ENCODE measurements around the gene TAP1. TPM values are rescaled to one million over a fixed set of nuclear protein-coding genes. Genes with fewer than 3 reads are reported as not detected.
"Not testable (repeated sequence)": the region's sequence is repeated elsewhere in the genome, so short reads cannot be mapped to it uniquely, and the experiment has no call there.

TAP1 gene, protein sequence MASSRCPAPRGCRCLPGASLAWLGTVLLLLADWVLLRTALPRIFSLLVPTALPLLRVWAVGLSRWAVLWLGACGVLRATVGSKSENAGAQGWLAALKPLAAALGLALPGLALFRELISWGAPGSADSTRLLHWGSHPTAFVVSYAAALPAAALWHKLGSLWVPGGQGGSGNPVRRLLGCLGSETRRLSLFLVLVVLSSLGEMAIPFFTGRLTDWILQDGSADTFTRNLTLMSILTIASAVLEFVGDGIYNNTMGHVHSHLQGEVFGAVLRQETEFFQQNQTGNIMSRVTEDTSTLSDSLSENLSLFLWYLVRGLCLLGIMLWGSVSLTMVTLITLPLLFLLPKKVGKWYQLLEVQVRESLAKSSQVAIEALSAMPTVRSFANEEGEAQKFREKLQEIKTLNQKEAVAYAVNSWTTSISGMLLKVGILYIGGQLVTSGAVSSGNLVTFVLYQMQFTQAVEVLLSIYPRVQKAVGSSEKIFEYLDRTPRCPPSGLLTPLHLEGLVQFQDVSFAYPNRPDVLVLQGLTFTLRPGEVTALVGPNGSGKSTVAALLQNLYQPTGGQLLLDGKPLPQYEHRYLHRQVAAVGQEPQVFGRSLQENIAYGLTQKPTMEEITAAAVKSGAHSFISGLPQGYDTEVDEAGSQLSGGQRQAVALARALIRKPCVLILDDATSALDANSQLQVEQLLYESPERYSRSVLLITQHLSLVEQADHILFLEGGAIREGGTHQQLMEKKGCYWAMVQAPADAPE
- total RNA-seq (2014; rRNA removed; shearing (Covaris generic)), result 30.6 and 36.4 TPM in 2 replicates
- polyA plus RNA-seq (2015; cell fraction: cytosol; rRNA removed), result 32.6 and 35.5 TPM in 2 replicates
- 25.3 and 25.7 TPM in 2 replicates for polyA plus RNA-seq (2015; cell fraction: nucleus; rRNA removed)

DNA sequence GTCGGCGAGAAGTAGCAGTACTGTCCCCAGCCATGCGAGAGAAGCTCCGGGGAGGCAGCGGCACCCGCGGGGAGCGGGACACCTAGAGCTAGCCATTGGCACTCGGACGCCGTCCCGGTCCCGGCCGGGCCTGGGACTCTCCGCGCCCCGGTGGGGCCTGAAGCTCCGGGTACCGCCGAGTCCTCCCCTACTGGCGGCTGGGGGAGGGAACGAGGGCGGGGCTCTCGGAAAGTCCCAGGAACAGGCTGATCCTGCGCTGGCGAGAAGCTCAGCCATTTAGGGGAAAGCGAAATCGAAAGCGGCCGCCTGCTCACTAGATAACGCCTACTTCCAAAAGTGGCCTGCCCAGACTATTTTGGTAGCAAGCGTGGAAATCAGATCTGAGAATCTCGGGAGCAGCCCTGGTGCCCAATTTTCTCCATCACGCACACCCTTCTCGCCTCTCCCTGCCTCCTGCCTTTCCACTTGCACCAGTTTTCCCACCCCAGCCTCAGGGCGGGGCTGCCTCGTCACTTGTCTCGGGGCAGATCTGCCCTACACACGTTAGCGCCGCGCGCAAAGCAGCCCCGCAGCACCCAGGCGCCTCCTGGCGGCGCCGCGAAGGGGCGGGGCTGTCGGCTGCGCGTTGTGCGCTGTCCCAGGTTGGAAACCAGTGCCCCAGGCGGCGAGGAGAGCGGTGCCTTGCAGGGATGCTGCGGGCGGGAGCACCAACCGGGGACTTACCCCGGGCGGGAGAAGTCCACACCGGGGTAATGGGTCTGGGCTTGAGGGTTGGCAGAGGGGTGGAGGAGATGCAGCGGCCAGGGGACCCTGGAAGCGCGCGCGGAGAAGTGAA is at the start of gene TAP1, which contains the start of gene PSMB9:
Gene TAP1, minus strand, starts transcription at position 164 of the 835 bp plus-strand sequence. Its CDS starts 68 bp downstream, at position 96.
Gene PSMB9, plus strand, starts transcription at position 652 of the 835 bp plus-strand sequence. Its CDS starts 38 bp downstream, at position 690.
- peak; percentile 93 for DNase-seq (ENCODE audit: low read depth, low spot score)

DNA sequence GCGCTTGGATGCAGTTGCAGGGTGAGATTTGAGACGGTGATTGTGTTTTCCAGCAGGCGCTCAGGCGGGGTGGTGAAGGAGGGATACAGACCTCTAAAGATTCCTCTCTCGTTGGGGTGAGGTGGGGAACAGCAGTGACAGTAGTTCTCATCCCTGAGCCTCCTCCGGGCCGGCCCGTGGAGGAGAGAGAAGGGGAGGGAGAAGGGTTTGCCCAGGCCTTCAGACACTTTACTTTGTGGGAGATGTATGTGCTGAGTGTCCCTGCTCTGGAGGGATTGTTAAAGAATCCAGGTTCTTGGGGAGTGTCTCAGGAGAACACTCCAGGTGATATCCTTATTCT is 41.5 kb upstream of the TAP1 start:
- no peak for DNase-seq (ENCODE audit: low read depth, low spot score)
- in situ Hi-C loops (cut with HindIII; ENCODE audit: low pct_unique_long_range_greater_than_20kb, low sequenced_read_pairs), result no loop called here

More for the DNA sequence above, at the start of gene TAP1, which contains the start of gene PSMB9:
- in situ Hi-C loops (cut with HindIII; ENCODE audit: low pct_unique_long_range_greater_than_20kb, low sequenced_read_pairs), result no loop called here

DNA sequence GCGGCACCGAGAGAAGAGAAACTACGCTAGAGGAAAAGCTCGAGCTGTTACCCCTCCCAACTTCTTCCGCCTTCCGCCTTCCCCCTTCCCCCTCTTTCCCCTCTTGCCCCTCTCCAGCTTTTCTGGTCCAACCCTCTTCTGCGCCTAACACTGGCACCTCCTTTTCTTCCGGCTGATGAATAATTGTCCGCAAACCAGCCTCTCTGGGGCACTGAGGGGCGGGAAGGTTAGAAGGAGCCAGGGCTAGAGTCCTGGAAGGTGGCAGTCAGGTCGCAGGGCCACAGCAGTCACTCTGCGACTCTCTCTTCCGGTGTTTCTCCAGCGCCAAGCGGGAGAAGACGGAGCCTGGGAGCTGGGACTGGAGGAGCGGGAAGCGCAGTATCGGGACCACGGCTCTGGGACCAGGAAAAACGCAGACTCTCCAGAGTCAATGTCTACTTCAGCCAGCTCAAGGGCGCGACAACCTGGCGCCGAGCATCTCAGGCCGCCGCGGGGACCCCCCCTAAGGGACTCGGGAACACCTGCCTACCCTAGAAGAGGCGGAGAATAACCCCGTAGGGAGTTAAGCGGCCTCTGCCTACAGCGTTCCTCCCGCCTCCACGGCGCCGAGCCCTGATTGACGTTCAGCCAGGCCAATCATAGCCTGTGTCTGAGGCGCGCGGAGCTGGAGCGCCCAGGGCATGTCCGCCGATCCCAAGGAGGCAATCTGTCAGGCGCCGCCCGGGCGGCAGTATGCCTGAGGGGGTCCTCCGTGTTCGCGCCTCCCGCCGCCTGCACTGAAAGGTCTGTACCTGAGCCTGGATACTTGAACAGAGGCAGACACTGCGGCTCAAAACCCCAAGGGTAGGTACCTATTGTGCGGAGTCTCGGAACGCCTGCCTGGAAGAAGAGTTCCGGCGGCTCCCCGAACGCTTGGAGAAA is 40.8 kb upstream of the TAP1 start:
- peak; percentile 89 for DNase-seq (ENCODE audit: low read depth, low spot score)
- in situ Hi-C loops (cut with HindIII; ENCODE audit: low pct_unique_long_range_greater_than_20kb, low sequenced_read_pairs), result no loop called here

DNA sequence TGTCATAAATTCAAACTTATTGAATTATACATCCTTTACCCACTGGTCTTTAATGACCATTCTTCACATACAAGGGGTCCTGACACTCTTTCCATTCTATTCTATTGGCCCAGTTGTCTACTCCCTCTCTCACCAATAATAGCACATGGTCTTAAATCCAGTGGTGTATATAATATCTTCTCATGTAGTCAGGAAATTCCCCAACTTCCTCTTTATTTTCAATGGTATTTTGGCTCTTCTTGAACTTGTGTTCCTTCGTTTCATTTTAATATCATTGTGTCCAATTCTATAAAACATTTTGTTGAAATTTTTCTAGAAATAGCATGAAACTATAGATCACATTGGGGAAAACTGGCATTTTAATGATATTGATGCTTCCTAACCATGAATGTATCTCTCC is 37.3 kb upstream of the TAP1 start:
- no peak for DNase-seq (ENCODE audit: low read depth, low spot score)
- in situ Hi-C loops (cut with HindIII; ENCODE audit: low pct_unique_long_range_greater_than_20kb, low sequenced_read_pairs), result no loop called here

DNA sequence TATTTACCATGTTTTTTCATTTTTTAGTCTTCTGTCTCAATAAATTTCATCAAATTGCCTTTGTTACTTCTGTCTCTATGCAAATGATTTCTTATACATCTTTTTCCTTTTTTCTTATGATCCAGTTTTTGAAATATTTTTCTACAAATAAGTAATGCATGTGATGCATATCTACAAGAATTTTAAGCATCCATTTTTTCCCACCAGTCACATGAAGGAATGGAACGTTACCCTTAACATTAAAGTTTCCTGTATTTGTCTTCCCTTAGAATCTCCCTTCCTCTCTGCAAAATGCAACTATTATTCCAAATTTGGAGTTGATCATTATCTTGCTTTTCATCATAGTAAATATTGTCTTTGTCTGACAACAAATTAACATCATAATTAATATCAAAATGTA is 36.0 kb upstream of the TAP1 start:
- no peak for DNase-seq (ENCODE audit: low read depth, low spot score)
- in situ Hi-C loops (cut with HindIII; ENCODE audit: low pct_unique_long_range_greater_than_20kb, low sequenced_read_pairs), result no loop called here

DNA sequence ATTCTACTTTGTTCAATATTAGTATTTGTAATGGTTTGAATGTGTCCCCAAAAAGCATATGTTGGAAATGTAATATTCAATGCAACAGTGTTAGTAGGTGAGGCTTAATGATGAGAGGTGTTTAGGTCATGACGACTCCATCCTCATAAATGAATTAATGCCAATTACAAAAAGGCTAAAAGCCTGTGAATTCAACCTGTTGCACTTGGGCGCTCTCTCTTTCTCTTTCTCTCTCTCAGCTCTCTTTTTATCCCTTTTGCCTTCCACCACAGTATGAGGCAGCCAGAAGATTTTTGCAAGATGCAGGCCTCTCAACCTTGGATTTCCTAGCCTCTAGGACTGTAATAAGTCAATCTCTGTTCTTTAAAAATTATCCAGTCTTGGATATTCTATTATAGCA is 35.1 kb upstream of the TAP1 start:
- in situ Hi-C loops (cut with HindIII; ENCODE audit: low pct_unique_long_range_greater_than_20kb, low sequenced_read_pairs), result no loop called here

DNA sequence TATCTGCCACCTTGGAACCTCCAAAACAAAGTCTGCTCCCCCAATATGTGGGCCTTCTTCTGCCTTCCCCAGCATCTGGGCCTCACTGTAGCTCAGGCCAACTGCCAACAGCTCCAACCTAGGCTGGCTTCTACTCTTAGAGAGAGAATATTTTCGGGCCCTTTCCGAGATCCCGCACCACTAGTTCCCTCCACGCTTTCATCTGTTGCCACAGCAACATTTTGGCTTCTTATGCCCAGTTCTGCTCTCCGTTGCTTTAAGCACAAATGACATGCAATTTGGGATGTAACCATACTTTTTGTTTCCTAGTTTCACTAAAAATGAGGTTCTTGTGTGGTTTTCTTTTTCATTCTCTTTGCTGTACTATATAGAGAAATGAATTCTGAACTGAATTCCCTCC is 34.1 kb upstream of the TAP1 start:
- in situ Hi-C loops (cut with HindIII; ENCODE audit: low pct_unique_long_range_greater_than_20kb, low sequenced_read_pairs), result no loop called here
- no peak for DNase-seq (ENCODE audit: low read depth, low spot score)

More for the DNA sequence above, 35.1 kb upstream of the TAP1 start:
- DNase-seq (ENCODE audit: low read depth, low spot score), result no peak

DNA sequence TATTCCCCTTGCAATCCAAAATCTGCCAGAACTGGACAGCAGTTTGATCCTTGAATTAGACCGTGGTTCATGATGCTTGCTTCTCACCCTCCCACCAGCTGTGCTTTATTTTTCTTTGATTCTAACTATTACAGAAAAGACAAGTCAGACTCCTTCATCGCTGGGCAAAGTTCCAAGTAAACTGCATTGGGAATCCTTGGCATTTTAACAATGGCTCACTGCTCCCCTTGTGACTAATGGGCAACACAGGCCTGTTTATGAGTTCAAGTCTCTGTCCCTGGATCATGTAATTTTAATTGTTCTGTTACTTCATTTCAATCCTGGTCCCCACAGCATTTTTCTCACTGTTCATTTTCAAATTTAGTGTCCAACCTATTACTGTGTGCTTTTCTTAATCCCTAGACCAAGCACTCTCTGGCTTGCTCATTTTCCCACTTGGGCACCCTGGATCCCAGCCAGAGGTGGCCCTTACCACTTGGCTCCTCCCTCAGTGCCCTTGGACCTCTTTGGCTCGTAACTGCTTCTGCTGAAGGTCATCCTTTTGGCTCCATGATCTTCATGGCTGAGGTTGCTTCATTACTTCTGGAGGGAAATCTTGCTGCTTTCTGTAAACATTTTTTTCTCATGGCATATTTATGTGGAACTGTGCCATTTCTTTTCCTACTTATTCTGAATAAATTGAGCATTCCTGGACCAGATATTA is 33.3 kb upstream of the TAP1 start:
- peak; percentile 59 for DNase-seq (ENCODE audit: low read depth, low spot score)
- in situ Hi-C loops (cut with HindIII; ENCODE audit: low pct_unique_long_range_greater_than_20kb, low sequenced_read_pairs), result no loop called here

DNA sequence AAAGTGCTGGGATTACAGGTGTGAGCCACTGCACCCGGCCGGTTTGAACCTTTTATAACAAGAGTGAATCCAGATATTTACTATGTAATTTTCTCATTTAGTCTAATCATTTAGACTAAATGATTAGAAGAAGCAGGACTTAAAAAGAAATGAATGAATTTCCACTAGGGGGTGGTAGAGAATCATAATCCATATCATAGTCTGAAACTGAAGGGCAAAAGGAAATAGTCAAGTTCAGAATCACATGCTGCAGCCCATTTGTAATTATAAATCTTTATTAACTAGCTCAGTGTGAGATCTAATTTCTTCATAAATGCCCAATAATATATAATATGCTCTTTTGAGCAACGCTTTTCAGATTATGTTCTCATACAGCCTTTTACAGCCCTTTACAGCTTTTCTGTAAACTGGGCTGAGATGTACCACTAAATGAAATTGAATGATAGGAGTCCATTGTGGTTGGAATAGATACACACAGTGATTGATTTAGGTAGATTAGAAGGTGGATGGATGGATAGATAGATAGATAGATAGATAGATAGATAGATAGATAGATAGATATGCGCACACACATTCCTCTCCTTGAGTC is 32.3 kb upstream of the TAP1 start:
- DNase-seq (ENCODE audit: low read depth, low spot score), result peak; percentile 79
- in situ Hi-C loops (cut with HindIII; ENCODE audit: low pct_unique_long_range_greater_than_20kb, low sequenced_read_pairs), result no loop called here

DNA sequence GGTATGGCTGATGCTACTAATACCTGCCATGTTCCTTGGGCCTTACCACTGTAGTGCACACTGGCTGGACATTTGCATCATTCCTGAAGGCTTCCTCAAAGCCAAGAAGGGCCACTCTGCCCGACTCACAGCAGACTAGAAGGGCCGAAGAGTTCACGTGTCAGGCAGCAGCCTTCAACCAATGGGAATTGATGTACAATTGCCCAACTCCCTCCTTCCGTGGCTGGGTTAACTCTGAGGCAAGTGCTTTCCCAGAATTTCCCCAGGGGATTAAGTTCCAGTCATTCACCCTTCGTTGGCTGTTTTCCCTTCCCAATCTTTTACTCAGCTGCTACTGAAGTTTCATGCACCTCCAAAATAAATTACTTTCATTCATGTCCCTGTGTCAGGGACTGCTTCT is 30.3 kb upstream of the TAP1 start:
- in situ Hi-C loops (cut with HindIII; ENCODE audit: low pct_unique_long_range_greater_than_20kb, low sequenced_read_pairs), result no loop called here
- peak; percentile 66 for DNase-seq (ENCODE audit: low read depth, low spot score)

DNA sequence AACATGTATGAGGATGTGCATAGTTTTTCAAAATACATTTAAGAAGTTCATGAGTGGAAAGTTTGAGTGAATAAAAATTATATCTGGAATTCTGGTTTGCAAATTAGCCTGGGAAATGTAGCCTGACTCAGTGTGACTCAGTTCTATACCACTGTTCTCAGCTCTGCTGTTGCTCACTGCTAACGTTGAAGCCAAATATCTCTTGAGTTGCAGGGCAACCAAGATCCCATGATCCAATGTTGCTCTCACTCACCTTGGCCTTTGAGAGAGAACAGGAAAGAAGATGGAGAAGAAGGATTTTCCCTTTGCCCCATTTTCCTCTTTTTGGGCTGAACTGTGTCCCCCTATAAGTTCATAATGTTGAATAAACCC is 29.4 kb upstream of the TAP1 start:
- DNase-seq (ENCODE audit: low read depth, low spot score), result no peak
- in situ Hi-C loops (cut with HindIII; ENCODE audit: low pct_unique_long_range_greater_than_20kb, low sequenced_read_pairs), result no loop called here

DNA sequence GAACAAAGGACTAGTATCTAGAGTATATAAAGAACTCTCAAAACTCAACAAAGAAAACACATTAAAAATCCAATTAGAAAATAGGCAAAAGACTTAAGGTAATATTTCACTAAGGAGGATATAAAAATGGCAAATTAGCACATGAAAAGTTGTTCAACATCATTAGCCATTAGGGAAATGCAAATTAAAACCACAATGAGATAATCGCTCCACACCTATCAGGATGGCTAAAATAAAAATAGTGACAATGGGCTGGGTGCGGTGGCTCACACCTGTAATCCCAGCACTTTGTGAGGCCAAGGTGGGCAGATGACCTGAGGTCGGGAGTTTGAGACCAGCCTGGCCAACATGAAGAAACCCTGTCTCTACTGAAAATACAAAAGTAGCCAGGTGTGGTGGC is 27.5 kb upstream of the TAP1 start:
- in situ Hi-C loops (cut with HindIII; ENCODE audit: low pct_unique_long_range_greater_than_20kb, low sequenced_read_pairs), result not testable (repeated sequence)

DNA sequence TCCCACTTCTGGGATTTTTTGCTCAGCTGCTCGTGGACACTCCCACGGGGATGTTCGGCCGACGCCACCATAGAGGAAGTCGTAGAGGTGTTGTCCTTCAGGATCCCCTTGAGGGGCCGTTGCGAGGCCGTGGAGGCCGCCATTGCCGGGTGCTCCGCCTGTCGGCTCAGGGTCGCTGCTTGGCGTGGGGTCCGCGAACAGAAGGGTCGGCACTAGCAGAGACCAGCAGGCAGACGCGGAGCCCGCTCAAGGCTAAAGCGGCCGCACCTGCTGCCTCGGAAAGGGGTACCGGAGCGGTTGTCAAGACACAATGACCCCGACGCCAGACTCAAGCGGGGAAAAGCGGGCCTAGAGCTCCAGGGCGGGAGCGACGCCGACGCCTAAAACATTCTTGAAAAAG is 26.2 kb upstream of the TAP1 start:
- no peak for DNase-seq (ENCODE audit: low read depth, low spot score)
- in situ Hi-C loops (cut with HindIII; ENCODE audit: low pct_unique_long_range_greater_than_20kb, low sequenced_read_pairs), result no loop called here

More for the DNA sequence above, 27.5 kb upstream of the TAP1 start:
- DNase-seq (ENCODE audit: low read depth, low spot score), result not testable (repeated sequence)

DNA sequence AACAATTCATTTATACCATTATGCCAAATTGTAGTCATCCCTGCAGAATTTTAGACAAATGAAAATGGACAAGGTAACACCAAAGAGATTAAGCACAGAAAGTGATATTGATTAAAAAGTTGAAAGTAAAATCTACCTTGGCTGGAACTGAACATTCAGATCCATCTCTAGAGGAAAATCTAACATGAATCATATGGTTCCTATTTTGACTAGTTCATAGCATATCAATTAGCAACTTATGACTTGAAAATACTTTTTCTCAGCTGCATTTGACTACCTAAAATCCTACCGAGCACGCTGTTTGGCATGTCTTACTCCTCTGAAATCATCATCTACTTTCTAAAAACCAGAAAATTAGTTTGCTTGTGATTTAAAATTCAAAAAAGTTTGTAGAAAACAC is 23.1 kb upstream of the TAP1 start:
- in situ Hi-C loops (cut with HindIII; ENCODE audit: low pct_unique_long_range_greater_than_20kb, low sequenced_read_pairs), result no loop called here
- DNase-seq (ENCODE audit: low read depth, low spot score), result no peak

DNA sequence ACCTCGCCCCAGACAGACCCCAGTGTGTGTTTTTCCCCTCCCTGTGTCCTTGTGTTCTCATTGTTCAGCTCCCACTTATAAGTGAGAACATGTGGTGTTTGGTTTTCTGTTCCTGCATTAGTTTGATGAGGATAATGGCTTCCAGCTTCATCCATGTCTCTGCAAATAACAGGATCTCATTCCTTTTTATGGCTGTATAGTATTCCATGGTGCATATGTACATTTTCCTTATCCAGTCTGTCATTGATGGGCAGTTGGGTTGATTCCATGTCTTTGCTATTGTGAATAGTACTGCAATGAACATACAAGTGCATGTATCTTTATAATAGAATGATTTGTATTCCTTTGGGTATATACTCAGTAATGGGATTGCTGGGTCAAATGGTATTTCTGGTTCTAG is 20.4 kb upstream of the TAP1 start:
- in situ Hi-C loops (cut with HindIII; ENCODE audit: low pct_unique_long_range_greater_than_20kb, low sequenced_read_pairs), result not testable (repeated sequence)

DNA sequence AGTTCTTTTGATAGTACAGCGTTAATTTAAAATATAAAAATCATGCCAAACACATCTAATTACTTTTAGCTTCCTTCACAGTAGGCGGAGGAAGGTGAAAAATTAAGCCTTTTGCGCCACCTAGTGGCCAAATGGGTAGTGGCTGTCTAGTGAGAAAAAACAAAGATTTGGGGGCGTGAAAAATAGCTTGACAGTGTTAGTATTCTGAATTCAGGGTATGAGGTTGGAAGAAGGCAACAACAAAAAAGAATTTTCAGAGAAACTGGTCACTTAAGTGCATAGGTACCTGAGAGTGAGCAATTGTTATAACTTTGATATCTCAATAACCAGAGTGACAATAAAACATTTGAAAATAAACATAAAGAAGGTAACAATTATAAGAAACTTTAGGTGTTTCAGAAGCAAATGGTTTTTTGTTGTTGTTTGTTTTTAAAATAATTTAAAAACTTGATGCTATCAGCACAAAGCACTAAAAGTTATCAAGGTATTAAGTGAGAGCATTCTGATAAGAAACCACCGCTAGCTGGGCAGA is 14.8 kb upstream of the TAP1 start:
- DNase-seq (ENCODE audit: low read depth, low spot score), result peak; percentile 81
- in situ Hi-C loops (cut with HindIII; ENCODE audit: low pct_unique_long_range_greater_than_20kb, low sequenced_read_pairs), result no loop called here

More for the DNA sequence above, 20.4 kb upstream of the TAP1 start:
- not testable (repeated sequence) for DNase-seq (ENCODE audit: low read depth, low spot score)
